ENCODE results near the gene SLA2.
"Not testable (repeated sequence)": the region's sequence is repeated elsewhere in the genome, so short reads cannot be mapped to it uniquely, and the experiment has no call there.

The SLA2 gene

GRCh38 chr20:36645353-36645752, 643 bp downstream of the SLA2 start:
- TF ChIP-seq CTCF (IDR thresholded peaks at IDR 0.05; ENCODE audit: low read depth, low read length, missing control alignments) = no peak
- Histone ChIP-seq H3K36me3 (replicated peaks) (no peaks in the 10 kb centered on the region), H3K27me3 (replicated peaks) (no peaks in the 10 kb centered on the region), H3K27ac (no peak overlapping the region), H3K4me3 (ENCODE audit: low read depth, low read length) (no peak overlapping the region)
- in situ Hi-C loops (cut with HindIII; ENCODE audit: low pct_ligation_motif_present, low sequenced_read_pairs) = no loop called here
- DNase-seq = no peak

GRCh38 chr20:36644706-36645095, 1.3 kb downstream of the SLA2 start:
- no peak for DNase-seq

GRCh38 chr20:36644032-36644705, 1.8 kb downstream of the SLA2 start:
- Histone ChIP-seq H3K27me3 (replicated peaks) (no peaks in the 10 kb centered on the region), H3K36me3 (replicated peaks) (no peaks in the 10 kb centered on the region), H3K4me3 (ENCODE audit: low read depth, low read length) (no peak overlapping the region), H3K27ac (no peak overlapping the region)
- no peak for DNase-seq
- TF ChIP-seq CTCF (IDR thresholded peaks at IDR 0.05; ENCODE audit: low read depth, low read length, missing control alignments) = no peak
- in situ Hi-C loops (cut with HindIII; ENCODE audit: low pct_ligation_motif_present, low sequenced_read_pairs) = no loop called here

More at GRCh38 chr20:36644706-36645095, 1.3 kb downstream of the SLA2 start:
- in situ Hi-C loops (cut with HindIII; ENCODE audit: low pct_ligation_motif_present, low sequenced_read_pairs) = no loop called here
- Histone ChIP-seq H3K27ac (no peak overlapping the region), H3K27me3 (replicated peaks) (no peaks in the 10 kb centered on the region), H3K4me3 (ENCODE audit: low read depth, low read length) (no peak overlapping the region), H3K36me3 (replicated peaks) (no peaks in the 10 kb centered on the region)
- no peak for TF ChIP-seq CTCF (IDR thresholded peaks at IDR 0.05; ENCODE audit: low read depth, low read length, missing control alignments)

- no peak for DNase-seq
- TF ChIP-seq CTCF (IDR thresholded peaks at IDR 0.05; ENCODE audit: low read depth, low read length, missing control alignments) = no peak
- H3K36me3 ChIP-seq (replicated peaks) = no peaks in the 10 kb centered on the region
Measured at GRCh38 chr20:36642136-36642535, 3.9 kb downstream of the SLA2 start.

GRCh38 chr20:36641506-36641843, 4.5 kb downstream of the SLA2 start:
- no peak for DNase-seq
- in situ Hi-C loops (cut with HindIII; ENCODE audit: low pct_ligation_motif_present, low sequenced_read_pairs) = no loop called here
- Histone ChIP-seq H3K27ac (no peak overlapping the region), H3K36me3 (replicated peaks) (no peaks in the 10 kb centered on the region), H3K27me3 (replicated peaks) (no peaks in the 10 kb centered on the region), H3K4me3 (ENCODE audit: low read depth, low read length) (no peak overlapping the region)
- no peak for TF ChIP-seq CTCF (IDR thresholded peaks at IDR 0.05; ENCODE audit: low read depth, low read length, missing control alignments)

More at GRCh38 chr20:36642136-36642535, 3.9 kb downstream of the SLA2 start:
- in situ Hi-C loops (cut with HindIII; ENCODE audit: low pct_ligation_motif_present, low sequenced_read_pairs) = no loop called here
- Histone ChIP-seq H3K27me3 (replicated peaks) (no peaks in the 10 kb centered on the region), H3K27ac (no peak overlapping the region), H3K4me3 (ENCODE audit: low read depth, low read length) (no peak overlapping the region)

- H3K27me3 ChIP-seq (replicated peaks); DNase-seq; H3K27ac ChIP-seq; H3K36me3 ChIP-seq (replicated peaks); H3K4me3 ChIP-seq (ENCODE audit: low read depth, low read length); in situ Hi-C loops (cut with HindIII; ENCODE audit: low pct_ligation_motif_present, low sequenced_read_pairs): not testable (repeated sequence)
Measured at GRCh38 chr20:36638876-36639400, 7.1 kb downstream of the SLA2 start.
